Activated CD4-positive, alpha-beta T cell treated with anti-CD3 and anti-CD28 coated beads, Interleukin-2, Interleukin-4, amounts not matched to agents 100 ng/mL and 50 ng/mL, durations not matched to agents 16 hours and 8 hours (primary cell): ENCODE data around the gene DMKN.

Source experiments
- DNase-seq: peaks from one replicate; pipeline ENCODE4 v3.0.0-alpha.2; 2020; ENCODE audit warnings: low spot score

DMKN gene

GRCh38 chr19:35513628-35514281 is at the start of gene DMKN:
Gene DMKN, minus strand, starts transcription at chr19:35513649. Its CDS starts 174 bp downstream, at chr19:35513475.
- DNase-seq: no peak

- DNase-seq: no peak
Measured at GRCh38 chr19:35562776-35563175, 49.3 kb upstream of the DMKN start.

GRCh38 chr19:35562336-35562735 is 48.9 kb upstream of the DMKN start:
- DNase-seq: no peak

GRCh38 chr19:35561436-35561835 is 48.0 kb upstream of the DMKN start:
- DNase-seq: no peak

- DNase-seq: no peak
Measured at GRCh38 chr19:35560677-35561076, 47.2 kb upstream of the DMKN start.

- DNase-seq: no peak
Measured at GRCh38 chr19:35560271-35560670, 46.8 kb upstream of the DMKN start.

GRCh38 chr19:35559781-35560180 is 46.3 kb upstream of the DMKN start:
- no peak for DNase-seq

GRCh38 chr19:35559281-35559659 is 45.8 kb upstream of the DMKN start:
- no peak for DNase-seq

GRCh38 chr19:35558400-35559280 is 45.2 kb upstream of the DMKN start:
- no peak for DNase-seq

GRCh38 chr19:35557539-35558399 is 44.3 kb upstream of the DMKN start:
- DNase-seq: peak; percentile 28

GRCh38 chr19:35556846-35557538 is 43.5 kb upstream of the DMKN start:
- no peak for DNase-seq

- no peak for DNase-seq
Measured at GRCh38 chr19:35556025-35556590, 42.7 kb upstream of the DMKN start.

GRCh38 chr19:35555301-35556005 is 42.0 kb upstream of the DMKN start:
- no peak for DNase-seq

GRCh38 chr19:35554076-35554475 is 40.6 kb upstream of the DMKN start:
- no peak for DNase-seq

- no peak for DNase-seq
Measured at GRCh38 chr19:35553385-35554000, 40.0 kb upstream of the DMKN start.

- no peak for DNase-seq
Measured at GRCh38 chr19:35552534-35553384, 39.3 kb upstream of the DMKN start.

- no peak for DNase-seq
Measured at GRCh38 chr19:35551091-35551810, 37.8 kb upstream of the DMKN start.

GRCh38 chr19:35549879-35550523 is 36.6 kb upstream of the DMKN start:
- no peak for DNase-seq
